Stimulated activated CD8-positive, alpha-beta memory T cell treated with anti-CD3 and anti-CD28 coated beads, Interleukin-12 subunit alpha, Interleukin-12 subunit beta, amount 100 ng/mL, for 24 hours (primary cell): ENCODE results near the gene MEX3A.
"Not testable (repeated sequence)": the region's sequence is repeated elsewhere in the genome, so short reads cannot be mapped to it uniquely, and the experiment has no call there.

Experiments used
- DNase-seq: peaks from one replicate; pipeline ENCODE4 v3.0.0-alpha.2; 2020; ENCODE audit errors: extremely low read depth

MEX3A gene

DNA sequence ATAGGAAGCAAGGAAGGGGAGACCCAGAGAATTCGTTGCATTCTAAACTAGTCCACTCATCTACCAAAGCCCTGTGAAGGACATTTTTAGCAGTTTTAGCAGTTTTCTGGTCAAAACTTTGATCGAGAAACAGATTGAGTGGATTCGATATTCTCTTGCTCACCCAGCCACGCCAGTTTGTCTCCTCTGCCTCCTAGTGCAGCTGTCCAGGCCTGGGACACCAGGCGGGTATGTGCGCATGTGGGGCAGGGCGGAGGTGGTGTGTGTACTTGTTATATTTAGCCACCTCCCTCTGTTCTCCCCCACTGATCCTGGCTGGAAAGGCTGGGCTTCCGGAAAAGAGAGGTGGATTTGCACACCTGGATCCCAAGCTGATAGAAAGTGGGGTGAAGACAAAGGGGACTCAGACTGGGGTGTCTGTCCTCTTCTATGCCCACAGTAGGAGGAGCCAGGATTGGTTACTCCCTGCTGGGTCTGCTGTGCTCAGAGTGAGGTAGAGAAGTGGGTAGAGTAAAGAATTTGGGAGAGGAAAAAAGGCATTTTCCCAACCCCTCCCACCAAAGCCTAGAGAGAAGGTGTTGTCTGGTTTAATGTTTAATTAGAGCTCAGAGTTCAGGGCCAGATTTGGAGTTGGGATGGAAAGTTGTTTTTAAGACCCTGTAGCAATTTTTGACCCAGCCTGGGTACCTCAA is 36.1 kb upstream of the MEX3A start:
- DNase-seq, result no peak

DNA sequence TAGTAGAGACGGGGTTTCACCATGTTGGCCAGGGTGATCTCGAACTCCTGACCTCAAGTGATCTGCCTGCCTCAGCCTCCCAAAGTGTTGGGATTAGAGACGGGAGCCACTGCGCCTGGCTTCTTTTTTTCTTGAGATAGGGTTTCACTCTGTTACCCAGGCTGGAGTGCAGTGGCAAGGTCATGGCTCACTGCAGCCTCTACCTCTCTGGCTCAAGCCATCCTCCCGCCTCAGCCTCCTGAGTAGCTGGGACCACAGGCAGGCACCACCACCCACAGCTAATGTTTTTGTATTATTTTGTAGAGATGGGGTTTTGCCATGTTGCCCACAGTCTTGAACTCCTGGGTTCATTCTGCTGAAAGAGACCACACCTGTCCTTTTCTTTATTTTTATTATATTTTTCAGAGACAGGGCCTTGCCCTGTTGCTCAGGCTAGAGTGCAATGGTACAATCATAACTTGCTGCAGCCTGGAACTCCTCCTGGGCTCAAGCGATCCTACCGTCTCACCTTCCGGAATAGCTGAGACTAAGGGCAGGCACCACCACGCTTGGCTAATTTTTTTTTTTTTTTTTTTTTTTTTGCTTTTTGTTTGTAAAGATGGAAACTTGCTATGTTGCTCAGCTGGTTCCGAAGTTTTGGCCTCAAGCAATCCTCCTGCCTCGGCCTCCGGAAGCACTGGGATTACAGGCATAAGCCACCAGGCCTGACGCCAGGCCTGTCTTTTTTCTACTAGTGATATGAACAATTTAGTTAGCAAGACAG is 35.3 kb upstream of the MEX3A start:
- no peak for DNase-seq

DNA sequence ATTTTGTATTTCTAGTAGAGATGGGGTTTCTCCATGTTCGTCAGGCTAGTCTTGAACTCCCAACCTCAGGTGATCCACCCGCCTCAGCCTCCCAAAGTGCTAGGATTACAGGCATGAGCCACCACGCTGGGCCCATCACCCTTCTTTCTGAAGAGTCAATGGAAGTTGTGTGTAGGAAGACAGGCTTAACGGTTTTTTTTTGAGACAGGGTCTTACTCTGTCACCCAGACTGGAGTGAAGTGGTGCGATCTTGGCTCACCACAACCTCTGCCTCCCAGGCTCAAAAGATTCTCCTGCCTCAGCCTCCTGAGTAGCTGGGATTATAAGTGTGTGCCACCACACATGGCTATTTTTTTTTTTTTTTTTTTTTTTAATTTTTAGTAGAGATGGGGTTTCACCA is 34.5 kb upstream of the MEX3A start:
- DNase-seq, result not testable (repeated sequence)

DNA sequence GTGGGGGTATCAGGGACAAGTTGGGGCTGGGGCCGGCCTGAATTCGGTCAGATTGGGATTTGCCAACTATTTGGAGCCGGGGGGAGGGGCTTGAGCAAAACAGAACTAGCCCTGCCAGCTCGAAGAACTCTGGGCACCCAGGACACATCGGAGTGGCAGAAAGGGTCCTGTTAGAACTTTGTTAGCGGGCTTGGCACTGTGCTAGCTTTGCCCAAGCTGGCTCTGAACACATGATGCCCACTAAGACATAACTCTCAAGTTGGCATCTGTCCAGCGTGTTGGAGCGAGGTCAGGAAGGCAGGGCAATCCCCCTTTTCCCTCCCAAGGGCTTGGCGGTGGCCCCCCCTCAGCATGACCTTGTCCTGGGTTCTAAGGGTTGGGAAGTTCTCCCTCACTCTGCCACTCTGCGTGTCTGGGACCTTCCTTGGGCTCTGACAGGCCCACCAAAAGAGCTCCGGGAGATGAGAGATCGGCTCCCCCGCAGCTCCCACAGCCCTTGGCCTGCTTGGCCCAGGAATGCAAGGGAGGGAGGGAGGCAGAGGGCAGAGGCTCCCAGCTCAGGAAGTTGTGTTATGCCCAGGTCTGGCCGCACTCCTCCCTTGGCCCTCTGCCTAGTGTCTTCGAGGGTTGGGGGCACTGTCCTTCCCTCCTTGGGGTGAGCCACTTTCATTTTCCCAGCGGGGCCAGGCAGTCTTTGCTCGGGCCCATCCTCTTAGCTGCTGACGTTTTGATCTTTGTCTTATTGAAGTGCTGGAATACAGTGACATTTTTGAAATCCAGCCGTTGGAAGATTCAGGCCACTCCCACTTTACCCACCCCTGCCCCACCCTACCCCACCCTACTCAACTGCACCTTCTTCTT is 33.5 kb upstream of the MEX3A start:
- DNase-seq, result no peak

DNA sequence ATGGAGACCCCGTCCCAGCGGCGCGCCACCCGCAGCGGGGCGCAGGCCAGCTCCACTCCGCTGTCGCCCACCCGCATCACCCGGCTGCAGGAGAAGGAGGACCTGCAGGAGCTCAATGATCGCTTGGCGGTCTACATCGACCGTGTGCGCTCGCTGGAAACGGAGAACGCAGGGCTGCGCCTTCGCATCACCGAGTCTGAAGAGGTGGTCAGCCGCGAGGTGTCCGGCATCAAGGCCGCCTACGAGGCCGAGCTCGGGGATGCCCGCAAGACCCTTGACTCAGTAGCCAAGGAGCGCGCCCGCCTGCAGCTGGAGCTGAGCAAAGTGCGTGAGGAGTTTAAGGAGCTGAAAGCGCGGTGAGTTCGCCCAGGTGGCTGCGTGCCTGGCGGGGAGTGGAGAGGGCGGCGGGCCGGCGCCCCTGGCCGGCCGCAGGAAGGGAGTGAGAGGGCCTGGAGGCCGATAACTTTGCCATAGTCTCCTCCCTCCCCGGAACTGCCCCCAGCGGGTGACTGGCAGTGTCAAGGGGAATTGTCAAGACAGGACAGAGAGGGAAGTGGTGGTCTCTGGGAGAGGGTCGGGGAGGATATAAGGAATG is 32.8 kb upstream of the MEX3A start:
- no peak for DNase-seq

DNA sequence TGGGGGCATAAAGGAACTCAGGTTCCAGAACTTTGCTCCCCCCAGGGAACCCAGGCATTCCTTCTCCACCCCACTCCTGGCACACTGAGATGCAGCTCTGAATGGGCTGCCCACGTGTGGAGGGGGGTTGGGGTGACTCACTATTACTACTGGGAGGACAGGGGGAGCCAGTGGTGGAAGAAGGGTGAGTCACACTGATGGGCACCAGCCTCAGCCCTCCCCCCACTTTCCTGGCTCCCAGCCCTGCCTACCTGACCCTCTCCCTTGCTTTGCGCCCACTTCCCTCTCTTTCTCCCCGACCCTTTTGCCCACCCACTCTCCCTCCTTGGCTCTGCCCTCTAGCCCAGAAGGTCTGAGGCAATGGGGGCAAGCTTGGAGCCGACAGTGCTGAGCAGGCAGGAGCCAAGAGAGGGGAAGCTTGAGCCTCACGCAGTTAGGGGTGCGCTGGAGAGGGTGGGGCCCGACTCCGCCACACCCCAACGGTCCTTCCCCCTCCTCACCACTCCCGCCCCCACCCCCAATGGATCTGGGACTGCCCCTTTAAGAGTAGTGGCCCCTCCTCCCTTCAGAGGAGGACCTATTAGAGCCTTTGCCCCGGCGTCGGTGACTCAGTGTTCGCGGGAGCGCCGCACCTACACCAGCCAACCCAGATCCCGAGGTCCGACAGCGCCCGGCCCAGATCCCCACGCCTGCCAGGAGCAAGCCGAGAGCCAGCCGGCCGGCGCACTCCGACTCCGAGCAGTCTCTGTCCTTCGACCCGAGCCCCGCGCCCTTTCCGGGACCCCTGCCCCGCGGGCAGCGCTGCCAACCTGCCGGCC is 32.0 kb upstream of the MEX3A start, which contains the start of gene LMNA:
Gene LMNA, plus strand, starts transcription at position 611 of the 818 bp plus-strand sequence. CDS start 208 bp downstream, outside the sequence.
- no peak for DNase-seq

DNA sequence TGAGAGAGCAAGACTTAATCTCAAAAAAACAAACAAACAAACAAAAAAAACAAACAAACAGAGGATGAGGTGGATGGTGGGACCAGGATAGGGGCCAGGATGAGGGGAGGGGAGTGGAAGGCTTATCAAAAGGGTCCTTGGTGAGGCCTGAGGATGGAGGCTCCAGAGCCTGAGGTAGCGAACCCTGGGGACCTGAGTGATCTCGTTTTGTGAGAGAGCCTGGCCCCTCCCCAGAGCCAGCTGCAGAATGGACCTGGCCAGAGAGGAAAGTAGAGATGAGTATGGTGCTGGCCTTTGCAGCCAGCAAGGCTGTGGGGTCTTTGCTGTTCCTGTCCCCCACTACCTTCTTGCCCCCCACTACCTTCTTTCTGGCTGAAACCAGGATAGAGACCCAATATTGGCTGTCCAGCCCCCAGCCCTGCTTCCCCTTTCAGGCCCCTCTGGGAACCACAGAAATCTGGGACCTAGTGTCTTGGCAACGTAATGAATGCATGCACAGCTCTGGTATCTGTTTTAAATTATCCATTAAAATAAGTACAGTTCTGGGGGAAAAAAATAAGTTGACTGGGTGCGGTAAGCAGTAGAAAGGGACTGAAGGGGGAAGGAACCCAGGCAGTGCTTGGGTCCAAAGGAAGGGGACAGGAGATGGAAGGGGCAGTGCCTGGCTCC is 31.2 kb upstream of the MEX3A start:
- DNase-seq, result no peak

DNA sequence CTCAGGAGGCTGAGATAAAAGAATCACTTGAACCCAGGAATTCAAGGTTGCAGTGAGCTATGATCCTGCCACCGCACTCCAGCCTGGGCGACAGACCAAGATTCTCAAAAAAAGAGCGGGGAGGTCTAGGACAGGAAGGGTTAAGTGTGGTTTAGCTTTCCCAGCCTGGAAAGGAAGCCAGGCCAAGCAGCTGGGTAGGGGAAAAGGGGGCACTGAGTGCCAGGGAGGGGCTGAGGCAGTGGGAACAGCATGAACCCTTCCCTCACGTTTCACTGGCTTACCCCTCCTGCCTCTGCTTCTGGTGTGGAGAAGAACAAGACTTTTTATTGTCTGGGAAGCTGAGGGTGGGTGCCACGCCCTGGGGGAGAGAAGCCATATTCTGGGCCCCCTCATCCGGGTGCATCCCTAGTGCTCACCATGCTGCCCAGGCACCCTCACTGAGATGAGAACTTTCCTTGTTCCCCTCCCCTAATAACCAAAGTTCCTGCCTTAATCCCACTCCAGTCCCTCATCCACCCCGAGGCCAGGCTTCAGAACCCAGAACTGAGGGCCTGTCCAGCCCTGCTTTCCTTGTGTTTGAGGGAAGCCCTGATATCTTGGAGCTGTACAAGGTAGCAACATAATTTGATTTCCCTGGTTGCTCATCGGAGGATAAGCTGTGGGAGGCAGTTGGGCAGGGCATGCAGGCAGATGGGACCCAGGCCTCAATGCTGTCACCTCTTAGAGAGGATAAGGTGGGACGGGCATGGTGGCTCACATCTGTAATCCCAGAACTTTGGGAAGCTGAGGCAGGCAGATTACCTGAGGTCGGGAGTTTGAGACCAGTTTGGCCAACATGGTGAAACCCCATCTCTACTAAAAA is 30.2 kb upstream of the MEX3A start:
- DNase-seq, result no peak

DNA sequence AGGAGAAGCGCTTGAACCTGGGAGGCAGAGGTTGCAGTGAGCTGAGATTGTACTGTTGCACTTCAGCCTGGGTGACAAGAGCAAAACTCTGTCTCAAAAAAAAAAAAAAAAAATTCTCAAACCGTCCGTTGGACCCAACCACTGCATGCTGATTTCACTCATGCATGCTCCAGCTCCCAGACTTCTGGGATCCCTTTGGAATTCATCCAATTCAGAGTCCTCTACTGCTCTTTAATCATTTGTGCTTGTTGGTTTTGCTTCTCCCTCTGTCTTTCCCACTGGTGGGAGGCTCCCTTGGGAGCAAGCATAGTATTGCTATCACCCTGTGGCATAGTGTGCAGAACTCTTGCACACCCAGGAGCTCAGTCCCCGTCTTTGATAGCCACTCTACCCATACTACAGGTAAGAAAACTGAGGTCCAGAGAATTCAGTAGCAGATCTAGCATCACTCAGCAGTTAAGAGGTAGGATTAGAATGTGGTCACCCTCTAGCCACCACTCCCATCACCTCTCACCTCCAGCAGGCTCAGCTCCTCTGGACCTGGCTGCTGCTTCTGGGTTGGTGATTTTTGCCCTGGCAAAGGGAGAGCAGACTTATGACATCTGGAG is 29.2 kb upstream of the MEX3A start:
- DNase-seq, result no peak

DNA sequence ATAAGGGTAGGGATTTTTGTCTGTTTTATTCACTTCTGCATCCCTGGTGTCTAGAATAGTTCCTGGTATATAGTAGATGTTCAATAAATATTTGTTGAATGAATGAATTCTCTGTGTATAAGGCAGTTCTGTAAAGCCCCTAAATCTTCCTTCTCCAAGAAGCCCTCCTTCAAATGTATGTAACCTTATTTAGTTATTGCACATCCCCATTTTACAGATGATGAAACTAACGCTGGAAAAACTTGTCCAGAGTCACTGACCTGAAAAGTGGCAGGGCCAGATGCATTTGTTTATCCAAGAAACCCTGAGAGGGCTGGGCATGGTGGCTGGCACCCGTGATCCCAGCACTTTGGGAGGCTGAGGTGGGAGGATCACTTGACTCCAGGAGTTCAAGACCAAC is 28.0 kb upstream of the MEX3A start:
- no peak for DNase-seq

DNA sequence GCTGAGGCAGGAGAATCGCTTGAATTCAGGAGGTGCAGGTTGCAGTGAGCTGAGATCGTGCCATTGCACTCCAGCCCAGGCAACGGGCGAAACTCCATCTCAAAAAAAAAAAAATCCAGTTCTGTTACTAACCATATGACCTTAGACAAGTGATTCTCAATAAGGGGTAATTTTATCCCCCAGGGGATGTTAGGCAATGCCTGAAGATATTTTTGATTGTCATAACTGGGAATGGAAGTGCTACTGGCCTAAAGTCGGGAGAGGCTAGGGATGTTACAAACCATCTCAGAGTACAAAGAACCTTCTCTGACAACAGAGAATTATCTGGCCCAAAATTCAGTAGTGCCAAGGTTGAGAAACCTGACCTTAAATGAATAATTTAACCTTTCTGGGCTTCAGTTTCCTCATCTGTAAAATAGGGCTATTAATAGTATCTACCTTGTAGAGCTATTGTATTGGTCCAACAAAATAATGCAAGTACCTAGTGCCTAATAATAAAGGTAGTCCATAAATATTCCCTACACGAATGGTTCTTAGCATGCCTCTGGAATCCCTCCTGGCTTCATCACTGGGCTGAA is 26.5 kb upstream of the MEX3A start:
- DNase-seq, result no peak

DNA sequence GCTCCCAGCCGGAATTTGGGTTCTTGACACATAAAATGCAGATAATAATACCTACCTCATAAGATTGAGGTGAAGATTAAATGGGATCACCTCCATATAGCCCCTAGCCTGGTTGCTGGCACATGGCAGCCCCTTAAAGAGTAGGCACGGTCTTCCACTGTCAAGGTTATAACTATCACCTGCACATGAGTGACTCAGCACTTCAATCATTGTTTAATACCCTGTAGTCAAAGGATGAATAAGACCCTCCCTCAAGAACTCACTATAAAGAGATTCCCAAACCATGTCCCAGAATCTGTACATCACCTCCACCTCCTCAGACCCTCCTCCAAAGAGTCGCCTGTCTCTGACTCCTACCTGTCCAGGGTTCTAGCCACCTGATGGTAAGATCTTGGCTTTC is 25.8 kb upstream of the MEX3A start:
- DNase-seq, result no peak

DNA sequence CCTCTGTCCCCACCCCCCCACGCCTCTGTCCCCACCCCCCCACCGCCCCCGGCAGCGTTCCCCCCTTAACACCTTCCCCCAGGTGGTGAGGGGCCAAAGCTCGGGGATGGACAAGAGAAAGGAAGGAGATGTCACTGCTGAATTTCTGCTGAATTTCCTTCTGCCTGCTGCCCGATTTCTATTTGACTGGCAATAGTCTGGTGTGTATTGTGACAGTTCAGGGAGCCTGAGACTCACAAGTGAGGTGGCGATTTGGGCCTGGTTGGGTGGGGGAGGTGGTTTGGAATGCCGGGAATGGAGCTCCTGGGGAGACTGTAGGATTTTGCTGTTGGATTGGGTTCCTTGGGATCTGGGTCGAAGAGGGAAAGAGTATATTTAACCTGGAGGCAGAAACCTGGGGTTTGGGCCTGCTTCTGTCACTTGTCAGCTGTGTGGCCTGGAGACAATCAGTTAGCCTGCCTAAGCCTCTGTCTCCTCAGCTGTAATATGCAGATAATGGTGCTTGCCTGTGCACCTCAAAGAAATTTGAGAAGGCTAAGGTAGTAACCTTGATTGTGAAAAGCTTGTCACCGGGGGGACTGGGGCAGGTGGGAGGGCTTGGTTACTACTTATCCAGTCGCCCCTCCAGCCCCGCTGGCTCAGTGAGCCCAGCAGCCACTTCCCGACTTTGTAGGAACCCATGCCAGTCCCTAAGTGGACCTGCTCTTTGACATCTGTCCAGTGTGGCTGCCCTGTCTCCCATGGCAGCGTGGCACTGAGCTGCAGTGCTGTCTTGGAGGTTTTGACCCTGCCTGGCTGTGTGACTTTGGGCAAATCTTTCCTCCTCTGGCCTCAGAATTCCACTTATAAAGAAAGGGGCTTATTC is 24.6 kb upstream of the MEX3A start:
- DNase-seq, result no peak

DNA sequence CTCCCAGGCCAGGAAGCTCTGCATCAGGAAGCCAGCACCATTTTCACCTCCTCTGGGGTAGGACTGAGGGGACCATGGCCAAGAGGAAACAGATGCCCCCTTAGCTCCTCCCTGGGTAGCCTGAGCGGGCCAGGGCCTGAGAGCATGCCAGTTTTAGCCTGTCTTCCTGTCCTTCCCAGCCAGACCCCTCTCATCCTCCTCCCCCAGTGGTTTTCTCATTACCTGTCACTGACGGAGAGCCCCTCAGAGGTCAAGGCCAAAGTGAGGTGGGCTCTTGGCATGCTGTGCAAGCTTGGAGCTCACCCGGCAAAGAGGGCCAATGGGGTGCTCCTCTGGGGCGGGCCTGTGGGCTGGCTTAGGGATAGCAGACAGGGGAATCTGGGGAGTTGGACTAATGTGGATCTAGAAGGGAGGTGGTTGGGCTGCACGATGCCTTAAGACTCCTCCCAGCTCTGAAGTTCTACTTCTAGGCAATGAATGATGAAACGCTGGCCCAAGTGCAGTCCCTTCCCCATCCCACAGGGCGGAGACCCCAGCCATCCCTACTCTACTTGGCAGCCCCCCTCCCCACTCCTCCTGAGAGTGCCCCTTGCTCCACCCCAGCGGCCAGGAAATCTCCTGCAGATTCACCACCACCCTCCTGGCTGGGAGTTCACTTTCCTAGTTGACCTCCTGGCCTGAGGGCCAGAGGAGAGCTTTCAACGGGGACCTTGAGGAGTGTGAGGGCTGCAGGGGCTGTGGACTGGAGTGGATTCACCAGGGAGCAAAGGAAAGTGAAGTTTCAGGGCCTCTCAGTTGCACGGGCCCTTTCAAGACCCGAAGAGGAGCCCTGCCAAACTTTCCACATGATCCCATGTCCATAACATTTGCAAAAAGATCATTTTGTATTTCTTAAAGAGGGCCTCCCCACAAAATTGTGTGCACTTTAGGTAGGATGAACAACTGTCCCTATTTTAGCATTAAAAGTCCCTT is 22.9 kb upstream of the MEX3A start:
- DNase-seq, result no peak

DNA sequence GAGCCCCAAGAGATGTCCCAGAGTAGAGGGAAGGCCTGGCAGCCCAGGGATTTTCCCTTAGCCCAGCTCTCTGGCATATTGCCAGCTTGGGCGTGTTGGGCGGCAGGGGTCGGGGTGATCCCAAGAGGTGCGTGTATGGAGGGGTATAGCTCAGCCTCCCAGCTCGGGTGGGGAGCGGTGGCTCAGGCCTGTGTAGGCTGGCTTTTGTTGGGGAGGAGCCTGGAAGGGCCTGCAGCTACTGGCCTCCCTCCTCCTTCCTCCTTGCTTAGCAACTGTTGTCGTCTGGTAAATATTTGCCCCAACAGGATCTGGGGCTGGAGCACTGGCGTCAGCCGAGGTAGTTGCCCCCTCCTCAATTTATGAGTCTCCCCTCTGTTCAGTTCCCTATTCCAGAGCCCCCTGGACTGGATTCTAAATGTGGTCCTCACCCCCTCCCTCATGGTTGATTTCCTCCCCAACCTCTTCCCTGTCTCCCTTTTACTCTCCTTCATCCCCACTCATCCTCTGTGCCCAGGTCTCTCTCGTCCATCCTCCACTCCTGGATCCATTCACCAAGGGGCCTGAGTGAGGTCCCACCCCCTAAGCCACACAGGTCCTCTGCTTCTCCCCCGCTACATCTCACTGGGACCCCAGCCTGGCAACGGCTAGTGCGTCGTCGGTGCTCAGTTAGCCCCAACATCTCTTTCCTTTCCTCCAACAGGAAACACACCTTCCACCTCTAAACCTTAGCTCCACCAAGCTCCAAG is 22.0 kb upstream of the MEX3A start:
- no peak for DNase-seq

DNA sequence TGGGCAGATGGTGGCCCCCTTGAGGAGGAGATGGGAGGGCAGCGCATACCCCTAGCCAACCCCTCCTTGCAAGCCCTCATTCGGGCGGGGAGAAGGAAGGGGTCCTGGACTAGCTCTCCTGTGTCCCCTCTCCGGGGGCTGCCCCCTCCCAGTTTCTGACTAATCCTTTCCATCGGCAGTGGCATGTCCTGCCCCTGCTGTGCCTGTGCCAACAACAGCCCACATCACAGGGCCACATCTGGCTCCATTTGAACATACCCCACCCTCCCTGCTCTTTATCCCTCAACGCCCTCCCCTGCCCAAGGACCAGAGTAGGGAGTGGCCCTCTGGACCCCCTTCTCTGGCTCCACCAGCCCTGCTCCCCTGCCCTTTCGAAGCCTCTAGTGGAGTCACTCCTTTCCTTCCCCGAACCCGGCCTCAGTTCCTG is 21.3 kb upstream of the MEX3A start:
- no peak for DNase-seq
